Epithelial cell of esophagus (primary cell): Measurements from ENCODE around the gene ZNF592.

Source experiments
- DNase-seq: peaks from one replicate; pipeline ENCODE4 v3.0.0; 2010; ENCODE audit warnings: low read depth
- H3K4me3 ChIP-seq: 2 replicates; pipeline ENCODE4 v1.5.1; 2011; ENCODE audit warnings: mild to moderate bottlenecking, low read length, control low read depth
- TF ChIP-seq, protein P1 (sequence below): IDR thresholded peaks from 2 replicates; pipeline ENCODE4 v1.5.1; 2011; ENCODE audit warnings: low read depth, mild to moderate bottlenecking, low read length, control low read depth, inconsistent platforms; ENCODE audit not compliant: insufficient read depth; ENCODE audit errors: missing control alignments

Gene ZNF592

DNA sequence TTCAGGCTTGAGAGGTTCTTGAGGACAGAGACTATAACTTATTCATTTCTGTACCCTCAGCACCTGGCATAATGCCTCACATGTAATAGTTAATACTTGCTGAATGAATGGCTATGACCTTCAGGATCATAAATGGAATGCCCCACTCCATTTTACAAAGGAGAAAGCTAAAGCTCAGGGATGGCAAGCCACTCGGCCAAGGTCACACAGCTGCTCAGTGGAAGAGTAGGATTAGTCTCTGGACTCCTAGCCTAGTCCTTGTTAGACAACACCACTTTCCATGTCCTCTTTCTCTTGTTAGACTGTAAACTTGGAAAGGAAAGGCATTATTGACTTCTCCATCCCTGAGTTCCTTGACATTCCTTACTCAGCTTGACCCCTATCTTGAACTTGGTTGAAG lies 65.5 kb downstream of the ZNF592 start:
- TF ChIP-seq, protein P1, sequence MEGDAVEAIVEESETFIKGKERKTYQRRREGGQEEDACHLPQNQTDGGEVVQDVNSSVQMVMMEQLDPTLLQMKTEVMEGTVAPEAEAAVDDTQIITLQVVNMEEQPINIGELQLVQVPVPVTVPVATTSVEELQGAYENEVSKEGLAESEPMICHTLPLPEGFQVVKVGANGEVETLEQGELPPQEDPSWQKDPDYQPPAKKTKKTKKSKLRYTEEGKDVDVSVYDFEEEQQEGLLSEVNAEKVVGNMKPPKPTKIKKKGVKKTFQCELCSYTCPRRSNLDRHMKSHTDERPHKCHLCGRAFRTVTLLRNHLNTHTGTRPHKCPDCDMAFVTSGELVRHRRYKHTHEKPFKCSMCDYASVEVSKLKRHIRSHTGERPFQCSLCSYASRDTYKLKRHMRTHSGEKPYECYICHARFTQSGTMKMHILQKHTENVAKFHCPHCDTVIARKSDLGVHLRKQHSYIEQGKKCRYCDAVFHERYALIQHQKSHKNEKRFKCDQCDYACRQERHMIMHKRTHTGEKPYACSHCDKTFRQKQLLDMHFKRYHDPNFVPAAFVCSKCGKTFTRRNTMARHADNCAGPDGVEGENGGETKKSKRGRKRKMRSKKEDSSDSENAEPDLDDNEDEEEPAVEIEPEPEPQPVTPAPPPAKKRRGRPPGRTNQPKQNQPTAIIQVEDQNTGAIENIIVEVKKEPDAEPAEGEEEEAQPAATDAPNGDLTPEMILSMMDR: no peak
- no peak overlapping the region for H3K4me3 ChIP-seq
- no peak for DNase-seq

DNA sequence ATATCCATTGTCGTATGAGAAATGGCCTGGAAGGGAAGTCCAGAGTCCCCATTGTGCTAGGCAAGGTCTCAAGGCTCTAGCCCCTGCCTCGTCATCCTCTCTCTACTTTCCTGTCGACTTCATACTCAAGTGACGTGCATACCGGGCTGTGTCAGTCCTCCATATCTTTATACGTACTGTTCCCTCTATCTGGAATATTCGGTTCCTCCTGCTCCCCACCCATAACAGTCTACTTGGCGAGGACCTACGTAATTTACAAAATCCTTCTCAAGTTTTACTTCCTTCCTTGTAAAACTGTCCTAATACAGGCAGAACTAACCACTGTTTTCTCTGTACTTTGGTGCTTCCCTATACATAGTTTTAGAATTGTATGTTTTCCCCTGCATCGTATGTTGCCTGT lies 66.5 kb downstream of the ZNF592 start:
- H3K4me3 ChIP-seq: no peak overlapping the region
- no peak for DNase-seq
- TF ChIP-seq, protein P1: no peak

DNA sequence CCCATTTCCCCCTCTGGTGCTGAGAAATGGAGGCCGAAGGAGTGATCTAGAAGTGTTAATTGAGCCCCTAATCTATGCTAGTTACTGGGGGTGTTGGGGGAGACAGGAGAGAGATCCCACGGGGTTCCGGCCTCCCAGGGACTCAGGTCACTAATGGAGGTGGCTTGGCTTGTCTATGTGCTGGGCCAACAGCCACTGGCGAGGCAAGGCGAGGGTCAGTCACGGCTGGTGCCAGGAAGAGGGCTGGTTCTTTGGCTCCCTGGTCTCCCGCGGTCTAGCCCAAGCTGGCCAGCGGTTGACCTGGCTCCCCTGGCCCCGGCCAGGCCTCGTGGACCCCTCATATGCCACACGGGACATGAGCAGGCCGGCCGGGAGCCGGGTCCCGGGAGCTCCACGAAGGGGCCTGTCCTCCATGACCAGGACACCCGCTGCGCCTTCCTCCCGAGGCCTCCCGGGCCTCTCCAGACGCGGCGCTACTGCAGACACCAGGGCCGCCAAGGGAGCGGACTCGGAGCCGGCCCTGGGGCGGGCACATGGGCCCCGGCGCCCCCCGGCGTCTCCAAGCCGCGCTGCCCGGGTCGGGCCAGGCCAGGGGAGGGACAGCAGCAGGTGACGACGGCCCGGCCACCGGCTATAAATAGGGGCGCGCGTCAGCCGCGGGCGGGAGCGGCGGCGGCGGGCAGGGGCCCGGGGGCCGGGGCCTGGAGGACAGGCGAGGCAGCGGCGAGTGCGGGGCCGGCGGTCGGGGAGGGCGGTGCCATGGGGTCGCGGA lies 68.5 kb downstream of the ZNF592 start, which contains the start of gene ALPK3:
Gene ALPK3, plus strand, starts transcription at position 663 of the 772 bp plus-strand sequence. Its CDS starts 97 bp downstream, at position 760.
- no peak within 1 kb of the TSS for H3K4me3 ChIP-seq
- no peak for DNase-seq
- TF ChIP-seq, protein P1: no peak

DNA sequence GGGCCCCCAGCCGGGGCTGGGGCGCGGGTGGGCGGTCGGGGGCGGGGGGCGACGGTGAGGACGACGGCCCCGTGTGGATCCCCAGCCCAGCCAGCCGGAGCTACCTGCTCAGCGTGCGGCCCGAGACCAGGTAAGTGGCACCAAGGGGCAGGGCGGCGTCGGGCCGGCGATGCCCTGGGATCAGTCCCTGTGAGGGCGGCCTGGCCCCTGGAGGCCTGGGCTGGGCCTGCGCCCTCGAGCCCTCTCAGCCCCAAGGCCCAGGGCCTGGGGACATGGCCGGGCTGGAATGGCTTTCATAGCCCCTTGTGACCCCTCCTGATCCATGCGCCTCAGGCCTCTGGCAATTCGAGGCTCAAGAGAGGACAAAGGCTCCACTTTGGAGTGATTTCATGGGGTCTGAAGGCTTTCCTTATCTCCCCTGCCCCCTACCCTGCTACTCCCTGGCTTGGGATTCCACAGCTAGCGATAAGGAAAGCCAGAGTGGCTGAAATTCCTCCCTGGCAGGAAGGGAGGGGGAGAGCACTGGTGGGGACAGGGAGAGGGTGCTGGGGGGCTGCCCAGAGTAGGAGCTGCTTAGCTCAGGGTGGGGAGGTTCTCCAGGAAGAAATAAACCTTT lies 69.2 kb downstream of the ZNF592 start:
- TF ChIP-seq, protein P1: no peak
- H3K4me3 ChIP-seq: no peak overlapping the region
- no peak for DNase-seq

DNA sequence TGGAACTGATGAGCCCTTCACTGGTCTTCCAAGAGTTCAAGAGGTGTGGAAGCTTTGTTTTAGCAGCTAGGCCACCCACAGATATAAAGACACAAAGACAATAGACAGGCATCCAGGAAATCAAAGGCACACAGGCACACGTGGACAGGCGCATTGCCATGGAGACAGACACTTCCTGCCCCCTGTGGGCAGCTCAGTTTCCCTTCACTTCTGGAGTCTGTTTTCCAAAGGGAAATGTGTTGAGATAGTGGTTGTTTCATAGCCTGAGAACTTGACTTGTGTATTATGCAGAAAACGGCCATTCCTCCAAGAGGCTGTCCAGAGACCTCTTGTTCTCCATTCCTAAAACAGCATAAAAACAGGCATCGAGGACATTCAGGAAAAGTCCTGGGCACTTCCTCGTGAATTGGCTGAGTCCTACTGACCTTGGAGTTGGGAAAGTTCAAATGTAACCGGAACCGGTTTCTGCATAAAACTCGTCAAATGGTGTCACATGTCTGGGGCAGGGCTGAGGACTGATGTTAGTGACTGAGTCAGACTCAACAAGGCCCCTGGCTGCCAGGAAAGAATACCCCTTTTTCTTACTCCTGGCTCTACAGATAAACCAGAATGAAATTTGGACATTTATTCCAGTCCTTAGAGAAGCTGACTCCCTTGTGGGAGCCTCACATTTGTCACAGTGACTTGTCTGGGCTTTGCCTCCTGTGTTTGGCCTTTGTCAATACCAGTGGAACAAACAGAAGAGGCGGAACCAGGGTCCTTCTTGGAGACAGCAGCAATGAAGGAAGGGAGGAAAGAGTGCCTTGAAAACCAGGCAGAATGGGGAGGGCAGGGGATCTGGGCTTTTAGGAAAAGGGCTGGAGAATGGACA lies 70.1 kb downstream of the ZNF592 start:
- TF ChIP-seq, protein P1: no peak
- DNase-seq: peak; percentile 27
- H3K4me3 ChIP-seq: no peak overlapping the region

DNA sequence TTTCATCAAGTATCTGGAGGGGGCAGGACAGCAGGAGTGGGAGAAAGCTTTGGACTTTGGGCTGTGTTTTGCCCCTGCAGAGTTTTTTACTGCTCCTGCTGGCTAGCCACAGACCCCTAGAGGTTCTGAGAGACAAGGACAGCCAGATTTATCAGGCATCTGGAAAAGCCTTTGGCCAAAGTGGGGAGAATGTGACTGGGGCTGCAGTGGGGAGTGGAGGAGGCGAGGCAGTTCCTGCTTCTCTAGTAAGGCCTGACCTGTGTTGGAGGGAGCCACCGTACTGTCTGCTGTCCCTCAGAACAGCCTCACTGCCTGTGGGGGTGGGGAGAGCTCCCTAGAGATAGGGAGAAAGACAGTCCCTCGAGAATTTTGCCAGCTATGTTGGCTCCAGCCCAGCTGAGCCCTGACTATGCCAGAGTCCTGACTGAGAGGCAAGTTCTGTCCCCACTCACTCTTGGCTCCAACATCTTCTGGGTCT lies 70.9 kb downstream of the ZNF592 start:
- no peak for DNase-seq
- H3K4me3 ChIP-seq: no peak overlapping the region
- TF ChIP-seq, protein P1: no peak
